HL-60 (cell line): ENCODE results near the gene TAC3.
"Not testable (repeated sequence)": the region's sequence is repeated elsewhere in the genome, so short reads cannot be mapped to it uniquely, and the experiment has no call there.

ENCODE experiments used
- POLR2AphosphoS5 ChIP-seq: IDR thresholded peaks from 2 replicates; pipeline ENCODE4 v1.6.1; 2012; ENCODE audit warnings: low read depth
- TF ChIP-seq, protein P1 (sequence below): IDR thresholded peaks from one replicate; pipeline ENCODE4 v1.5.1; 2011; ENCODE audit warnings: low read length, control low read depth, inconsistent platforms; ENCODE audit not compliant: insufficient read depth

DNA sequence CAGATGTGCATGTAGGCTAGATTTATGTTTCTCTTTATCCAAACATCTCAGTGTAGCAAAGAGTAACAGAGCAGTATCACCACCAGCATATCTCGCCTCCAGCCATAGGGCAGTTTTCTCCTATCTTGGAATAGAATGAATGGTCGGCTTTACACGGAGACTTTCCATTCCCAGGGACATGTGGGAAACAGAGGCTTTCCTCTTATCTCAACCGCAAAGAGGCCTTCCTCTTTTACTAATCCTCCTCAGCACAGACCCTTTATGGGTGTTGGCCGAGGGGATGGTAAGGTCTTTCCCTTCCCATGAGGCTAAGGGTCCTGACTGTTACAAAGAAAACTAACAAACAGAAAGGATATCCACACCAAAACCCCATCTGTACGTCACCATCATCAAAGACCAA lies 47.4 kb downstream of the TAC3 start:
- TF ChIP-seq, protein P1, sequence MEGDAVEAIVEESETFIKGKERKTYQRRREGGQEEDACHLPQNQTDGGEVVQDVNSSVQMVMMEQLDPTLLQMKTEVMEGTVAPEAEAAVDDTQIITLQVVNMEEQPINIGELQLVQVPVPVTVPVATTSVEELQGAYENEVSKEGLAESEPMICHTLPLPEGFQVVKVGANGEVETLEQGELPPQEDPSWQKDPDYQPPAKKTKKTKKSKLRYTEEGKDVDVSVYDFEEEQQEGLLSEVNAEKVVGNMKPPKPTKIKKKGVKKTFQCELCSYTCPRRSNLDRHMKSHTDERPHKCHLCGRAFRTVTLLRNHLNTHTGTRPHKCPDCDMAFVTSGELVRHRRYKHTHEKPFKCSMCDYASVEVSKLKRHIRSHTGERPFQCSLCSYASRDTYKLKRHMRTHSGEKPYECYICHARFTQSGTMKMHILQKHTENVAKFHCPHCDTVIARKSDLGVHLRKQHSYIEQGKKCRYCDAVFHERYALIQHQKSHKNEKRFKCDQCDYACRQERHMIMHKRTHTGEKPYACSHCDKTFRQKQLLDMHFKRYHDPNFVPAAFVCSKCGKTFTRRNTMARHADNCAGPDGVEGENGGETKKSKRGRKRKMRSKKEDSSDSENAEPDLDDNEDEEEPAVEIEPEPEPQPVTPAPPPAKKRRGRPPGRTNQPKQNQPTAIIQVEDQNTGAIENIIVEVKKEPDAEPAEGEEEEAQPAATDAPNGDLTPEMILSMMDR, result not testable (repeated sequence)
- not testable (repeated sequence) for TF ChIP-seq POLR2AphosphoS5
